GM20431 (cell line): ENCODE data around the gene PVALEF.

Source experiments
- in situ Hi-C: fragments of 300-500 bp; cut with MseI, MboI; formaldehyde crosslinking; loops from one replicate; pipeline ENCODE4 v1.15.0; 2020; ENCODE audit warnings: low sequenced_read_pairs; ENCODE audit not compliant: unreplicated experiment

The PVALEF gene

GRCh38 chr17:81128338-81128737 is 37.0 kb upstream of the PVALEF start:
- in situ Hi-C loops = no loop called here

DNA sequence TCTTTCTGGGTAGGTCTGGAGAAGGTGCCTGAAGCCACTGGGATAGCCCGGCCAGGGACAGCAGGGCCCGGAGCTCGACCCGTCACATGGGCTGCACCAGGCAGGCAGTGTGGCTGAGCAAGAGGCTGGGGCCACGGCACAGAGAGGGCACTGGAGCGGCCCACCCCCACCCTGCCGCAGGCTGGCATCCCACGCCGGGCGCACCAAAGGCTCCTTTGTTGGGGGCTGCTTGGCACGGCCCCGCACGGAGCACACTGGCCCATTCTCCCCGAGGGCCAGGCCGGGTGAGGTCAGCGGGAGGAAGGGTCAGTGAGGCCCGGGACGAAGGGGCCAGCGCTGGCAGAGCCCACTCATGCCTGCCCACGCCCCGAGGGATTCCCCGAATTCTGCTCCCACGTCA is 36.5 kb upstream of the PVALEF start:
- in situ Hi-C loops = no loop called here

- in situ Hi-C loops = no loop called here
Measured at GRCh38 chr17:81129289-81129688, 36.0 kb upstream of the PVALEF start.

DNA sequence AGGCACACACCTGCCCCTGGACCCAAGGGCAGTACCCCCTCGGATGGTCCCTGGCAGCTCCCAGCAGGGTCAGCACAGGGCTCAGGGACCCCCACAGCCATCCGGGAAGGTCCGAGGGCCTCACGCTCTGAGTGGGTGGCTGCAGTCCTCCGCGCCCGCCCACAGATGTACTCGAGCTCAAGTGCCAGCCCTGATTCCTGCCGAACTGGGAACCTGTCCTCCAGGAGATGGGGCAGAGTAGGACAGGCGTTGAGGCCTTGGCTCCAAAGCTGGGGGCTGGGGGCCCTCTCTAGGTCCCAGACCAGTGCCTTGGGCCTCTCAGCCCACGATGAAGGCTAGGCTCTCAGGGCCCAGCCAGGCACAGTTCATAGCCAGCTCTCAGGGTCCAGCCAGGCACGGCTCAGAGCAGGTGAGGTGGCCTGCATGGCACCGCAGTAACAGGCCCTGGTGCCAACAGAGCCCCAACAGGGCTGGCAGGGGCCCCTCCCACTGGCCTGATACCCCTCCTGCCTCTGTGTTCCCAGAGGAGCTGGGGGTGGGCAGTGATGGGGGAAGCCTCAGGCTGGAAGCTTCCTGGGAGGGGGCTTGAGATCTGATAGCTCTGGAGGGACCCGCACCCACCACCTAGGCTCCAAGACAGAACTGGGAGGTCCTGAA is 35.5 kb upstream of the PVALEF start:
- in situ Hi-C loops = no loop called here

DNA sequence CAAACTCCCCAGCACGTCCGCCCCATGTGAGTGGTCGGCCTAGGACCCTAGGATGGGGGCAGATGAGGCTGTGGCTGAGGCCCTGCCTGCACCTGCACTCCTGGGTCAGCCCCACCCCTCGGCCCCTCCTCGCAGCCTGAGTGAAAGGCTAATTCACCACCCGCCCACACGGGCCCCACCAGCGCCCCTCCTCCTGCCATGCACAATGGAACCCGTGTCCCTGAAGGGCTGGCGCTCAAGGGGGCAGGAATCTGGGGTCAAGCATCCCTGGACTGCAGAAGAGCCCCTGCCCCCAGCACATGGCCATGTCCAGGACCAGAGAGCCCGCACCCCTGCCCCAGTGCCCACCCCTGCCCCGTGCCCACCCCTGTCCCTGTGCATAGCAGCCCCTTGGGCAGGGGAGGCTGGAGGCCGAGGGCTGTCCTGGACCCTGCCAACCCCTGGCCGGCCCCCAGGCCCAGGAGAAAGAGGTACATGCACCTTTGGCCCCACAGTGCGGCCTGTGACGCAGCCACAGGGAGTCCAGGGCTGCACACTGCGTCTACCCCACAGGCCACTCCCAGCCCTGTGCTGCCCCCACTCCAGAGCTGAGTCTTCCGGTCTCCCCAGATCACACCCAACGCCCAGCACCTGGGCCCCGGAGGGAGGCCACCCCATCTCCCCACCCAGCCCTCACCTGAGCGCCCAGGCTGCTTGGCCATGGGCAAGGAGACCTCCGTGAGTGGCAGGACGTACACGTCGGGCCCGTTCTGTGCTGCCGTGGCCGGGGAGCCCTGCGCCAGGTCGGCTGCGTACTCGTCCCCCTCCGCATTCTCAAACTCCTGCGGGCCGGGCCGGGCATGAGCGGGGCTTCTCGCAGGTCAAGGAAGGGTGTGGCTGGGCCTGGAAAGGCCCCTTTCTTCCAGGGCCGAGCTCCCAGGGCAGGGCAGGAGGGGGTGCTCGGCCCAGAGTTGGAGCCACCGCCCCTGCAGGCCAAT is 34.6 kb upstream of the PVALEF start:
- in situ Hi-C loops = no loop called here

DNA sequence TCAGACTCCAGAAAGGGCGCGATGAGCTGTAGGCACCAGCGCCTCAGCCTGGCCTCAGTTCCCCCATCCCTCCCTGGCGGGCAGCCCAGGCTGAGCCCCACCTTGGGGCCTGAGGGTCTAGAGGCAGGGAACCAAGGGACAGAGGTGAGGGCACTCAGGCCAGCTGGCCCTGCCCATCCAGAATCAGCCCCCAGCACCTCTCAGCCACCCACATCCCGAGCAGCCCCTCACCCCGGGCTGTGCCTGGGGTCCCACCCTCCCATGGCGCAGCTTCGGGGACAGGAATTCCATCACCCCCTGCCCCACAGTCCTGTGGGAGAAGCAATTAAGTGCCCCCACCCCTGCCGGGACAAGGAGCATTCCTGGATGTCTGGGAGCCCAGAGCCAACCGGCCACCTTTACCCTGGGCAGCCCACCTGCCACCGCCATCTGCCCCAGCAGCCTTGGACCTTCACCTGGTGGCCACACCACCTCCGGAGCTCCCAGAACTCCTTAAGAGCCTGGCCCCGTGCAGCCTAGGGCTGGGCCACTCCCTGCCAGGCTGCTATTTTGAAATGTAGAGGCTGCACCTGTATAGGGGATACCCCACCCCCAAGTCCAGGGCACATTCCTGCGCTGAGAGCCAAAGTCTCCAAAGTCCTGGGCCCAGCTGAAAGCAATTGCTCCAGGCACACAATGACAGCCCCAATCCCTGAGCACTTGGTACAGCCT is 33.7 kb upstream of the PVALEF start:
- in situ Hi-C loops = no loop called here

GRCh38 chr17:81132197-81132540 is 33.1 kb upstream of the PVALEF start:
- in situ Hi-C loops = no loop called here

GRCh38 chr17:81132770-81133723 is 32.3 kb upstream of the PVALEF start:
- in situ Hi-C loops = no loop called here

DNA sequence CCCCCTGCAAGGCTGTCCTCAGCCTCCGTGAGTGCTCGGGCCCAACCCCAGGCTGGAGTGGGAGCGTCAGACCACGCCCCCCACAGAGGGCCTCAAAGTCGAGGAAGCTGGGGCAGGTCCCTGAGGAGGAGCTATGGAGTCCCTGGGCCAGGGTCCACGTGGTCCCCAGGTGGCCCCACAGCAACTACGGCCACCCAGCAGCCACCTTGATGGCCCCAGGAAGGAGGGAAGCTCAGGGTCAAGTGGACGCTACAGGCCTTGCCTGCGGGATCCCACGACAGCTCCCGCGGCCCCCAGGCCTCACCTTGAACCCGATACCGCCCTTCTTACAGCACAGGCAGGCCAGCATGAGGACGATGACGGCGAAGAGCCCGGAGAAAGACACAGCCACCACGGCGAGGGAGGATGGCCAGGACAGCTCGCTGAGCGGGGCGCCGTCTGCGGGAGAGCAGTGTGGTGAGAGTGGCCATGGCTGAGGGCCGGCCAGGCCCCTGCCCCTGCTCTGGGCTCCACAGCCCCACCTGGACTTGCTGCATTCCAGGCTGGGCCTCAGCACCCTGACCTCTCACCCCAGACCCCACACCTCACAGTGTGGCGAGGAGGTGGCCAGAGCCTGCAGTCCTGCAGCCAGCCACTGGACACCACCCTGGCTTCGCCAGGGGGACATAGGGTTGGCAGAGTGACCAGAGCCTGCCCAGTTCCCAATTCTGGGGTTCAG is 31.1 kb upstream of the PVALEF start:
- in situ Hi-C loops = no loop called here

DNA sequence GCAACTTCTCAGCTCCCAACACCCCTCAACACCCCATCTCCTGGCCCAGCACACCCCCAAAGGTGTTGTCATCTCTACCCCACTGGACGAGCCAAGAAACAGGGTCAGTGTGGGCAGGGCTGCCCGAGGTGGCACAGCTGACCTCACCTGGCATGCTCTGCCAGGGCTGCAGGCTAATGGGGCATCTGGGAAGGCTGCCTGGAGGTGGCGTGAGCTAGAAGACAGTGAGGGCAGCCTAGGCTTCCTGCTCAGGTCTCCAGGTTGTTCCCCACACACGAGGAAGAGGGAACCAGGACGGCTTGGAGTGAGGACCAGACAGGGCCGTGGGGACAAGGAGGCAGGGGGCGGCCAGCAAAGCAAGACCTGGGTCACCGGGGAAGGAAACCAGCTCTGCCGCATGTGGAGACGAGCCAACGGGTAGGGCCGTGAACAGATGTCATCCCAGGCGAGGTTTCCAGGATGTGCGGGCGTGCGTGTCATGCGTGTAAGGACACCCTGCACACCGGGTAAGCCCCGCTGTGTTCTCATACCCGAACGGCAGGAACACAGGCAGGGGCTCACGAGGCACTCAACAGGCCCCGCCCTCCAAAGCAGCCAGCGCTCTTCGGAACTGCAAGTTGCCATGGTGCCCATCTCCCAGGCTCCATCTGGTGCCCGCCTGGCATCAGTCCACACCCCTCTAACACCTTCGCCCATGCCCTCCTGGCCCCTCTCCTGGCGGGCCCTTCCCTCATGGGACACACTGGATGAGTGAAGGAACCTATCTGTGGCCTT is 29.6 kb upstream of the PVALEF start:
- in situ Hi-C loops = no loop called here

GRCh38 chr17:81136366-81136765 is 28.9 kb upstream of the PVALEF start:
- in situ Hi-C loops = no loop called here

DNA sequence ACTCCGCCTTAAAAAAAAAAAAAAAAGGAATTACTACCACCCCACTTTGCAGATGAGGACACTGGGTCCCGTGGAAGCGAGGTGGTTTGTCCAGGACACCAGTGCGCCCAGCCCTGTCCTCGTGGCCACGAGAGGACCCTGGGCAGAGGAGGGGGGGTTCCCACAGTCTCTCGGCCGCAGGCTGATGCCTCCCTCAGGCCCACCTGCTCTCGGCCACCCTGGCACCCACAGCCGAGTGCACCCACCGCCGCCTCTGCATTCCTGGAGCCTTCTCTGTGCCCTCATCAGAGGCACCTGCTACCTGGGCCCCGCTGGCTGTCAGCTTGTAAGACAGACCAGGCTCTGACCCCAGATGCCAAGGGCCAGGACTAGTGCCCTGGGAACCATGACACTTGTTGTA is 28.1 kb upstream of the PVALEF start:
- in situ Hi-C loops = no loop called here

GRCh38 chr17:81138083-81138482 is 27.2 kb upstream of the PVALEF start:
- in situ Hi-C loops = no loop called here

- in situ Hi-C loops = no loop called here
Measured at GRCh38 chr17:81138500-81138899, 26.8 kb upstream of the PVALEF start.

- in situ Hi-C loops = no loop called here
Measured at GRCh38 chr17:81139428-81139827, 25.9 kb upstream of the PVALEF start.

GRCh38 chr17:81140018-81140417 is 25.3 kb upstream of the PVALEF start:
- in situ Hi-C loops = no loop called here

DNA sequence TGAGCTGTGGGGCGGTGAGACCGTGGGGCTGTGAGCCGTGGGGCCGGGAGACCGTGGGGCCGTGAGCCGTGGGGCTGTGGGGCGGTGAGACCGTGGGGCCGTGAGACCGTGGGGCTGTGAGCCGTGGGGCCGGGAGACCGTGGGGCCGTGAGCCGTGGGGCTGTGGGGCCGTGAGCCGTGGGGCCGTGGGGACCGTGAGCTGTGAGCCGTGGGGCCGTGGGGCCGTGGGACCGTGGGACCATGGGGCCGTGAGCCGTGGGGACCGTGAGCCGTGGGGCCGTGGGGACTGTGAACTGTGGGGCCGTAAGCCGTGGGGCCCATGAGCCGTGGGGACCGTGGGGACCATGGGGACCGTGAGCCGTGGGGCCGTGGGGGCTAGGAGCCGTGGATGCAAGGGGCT is 24.6 kb upstream of the PVALEF start:
- in situ Hi-C loops = no loop called here
